Fibroblast of the aortic adventitia (primary cell): ENCODE measurements around the gene STARD3. TPM values are rescaled to one million over a fixed set of nuclear protein-coding genes. Genes with fewer than 3 reads are reported as not detected.

Source experiments
- DNase-seq: peaks from one replicate; pipeline ENCODE4 v3.0.0-alpha.2; 2010; ENCODE audit warnings: low read depth
- H3K4me3 ChIP-seq: 2 replicates; pipeline ENCODE4 v1.5.1; 2011; ENCODE audit warnings: low read depth, mild to moderate bottlenecking, control low read depth, low read length, moderate library complexity
- CTCF ChIP-seq: IDR thresholded peaks from 2 replicates; pipeline ENCODE4 v1.5.1; 2011; ENCODE audit warnings: mild to moderate bottlenecking, low read length, control low read depth, inconsistent platforms; ENCODE audit not compliant: insufficient read depth
- total RNA-seq: library from RNA; depleted of rRNA; stranded (reverse); fragments of >200 nt; gene quantifications from 2 replicates; pipeline ENCODE4 v1.2.3, GENCODE V29; 2012; ENCODE audit warnings: low replicate concordance

STARD3 gene
- total RNA-seq, 1 donor = 20.8 TPM

- no peak for TF ChIP-seq CTCF
- no peak overlapping the region for H3K4me3 ChIP-seq
These were observed 19.9 kb upstream of the STARD3 start for GRCh38 chr17:39617100-39617445.

GRCh38 chr17:39617446-39618245, 19.3 kb upstream of the STARD3 start:
- peak; percentile 36 for DNase-seq
- no peak for TF ChIP-seq CTCF
- peak overlapping the region; percentile 64 for H3K4me3 ChIP-seq

More at GRCh38 chr17:39617100-39617445, 19.9 kb upstream of the STARD3 start:
- DNase-seq = no peak

GRCh38 chr17:39618246-39618913, 18.6 kb upstream of the STARD3 start:
- DNase-seq = peak; percentile 9
- peak overlapping the region; percentile 64 for H3K4me3 ChIP-seq
- TF ChIP-seq CTCF = no peak

GRCh38 chr17:39618956-39619785, 17.8 kb upstream of the STARD3 start:
- DNase-seq = no peak
- TF ChIP-seq CTCF = no peak
- no peak overlapping the region for H3K4me3 ChIP-seq

GRCh38 chr17:39619786-39620101, 17.2 kb upstream of the STARD3 start:
- no peak for DNase-seq
- no peak overlapping the region for H3K4me3 ChIP-seq
- TF ChIP-seq CTCF = no peak

- no peak overlapping the region for H3K4me3 ChIP-seq
- peak; percentile 100 for TF ChIP-seq CTCF
- peak; percentile 79 for DNase-seq
These were observed 15.2 kb upstream of the STARD3 start for GRCh38 chr17:39621523-39622379.
